Uterus (tissue), 2 donors: ENCODE data around the gene SPSB2.

Source experiments
- POLR2A ChIP-seq, 2 donors: fragments of 450-650 bp; IDR thresholded peaks; one replicate each; pipeline ENCODE4 v1.6.1; 2016; ENCODE audit warnings: antibody characterized with exemption in 2 of 2, mild to moderate bottlenecking in 1 of 2, moderate library complexity in 1 of 2
- TF ChIP-seq, protein P1 (sequence below), 4 experiments: fragments of 200-600 bp in 2 of 4; fragments of 450-650 bp in 2 of 4; sonication (generic) in 2 of 4; IDR thresholded peaks; one replicate each; pipeline ENCODE4 v1.5.1; 2016 to 2019; ENCODE audit warnings: antibody characterized with exemption in 4 of 4, mild to moderate bottlenecking in 2 of 4, moderate library complexity in 1 of 4

GRCh38 chr12:6845395-6845794 is 27.7 kb downstream of the SPSB2 start:
- TF ChIP-seq, protein P1, sequence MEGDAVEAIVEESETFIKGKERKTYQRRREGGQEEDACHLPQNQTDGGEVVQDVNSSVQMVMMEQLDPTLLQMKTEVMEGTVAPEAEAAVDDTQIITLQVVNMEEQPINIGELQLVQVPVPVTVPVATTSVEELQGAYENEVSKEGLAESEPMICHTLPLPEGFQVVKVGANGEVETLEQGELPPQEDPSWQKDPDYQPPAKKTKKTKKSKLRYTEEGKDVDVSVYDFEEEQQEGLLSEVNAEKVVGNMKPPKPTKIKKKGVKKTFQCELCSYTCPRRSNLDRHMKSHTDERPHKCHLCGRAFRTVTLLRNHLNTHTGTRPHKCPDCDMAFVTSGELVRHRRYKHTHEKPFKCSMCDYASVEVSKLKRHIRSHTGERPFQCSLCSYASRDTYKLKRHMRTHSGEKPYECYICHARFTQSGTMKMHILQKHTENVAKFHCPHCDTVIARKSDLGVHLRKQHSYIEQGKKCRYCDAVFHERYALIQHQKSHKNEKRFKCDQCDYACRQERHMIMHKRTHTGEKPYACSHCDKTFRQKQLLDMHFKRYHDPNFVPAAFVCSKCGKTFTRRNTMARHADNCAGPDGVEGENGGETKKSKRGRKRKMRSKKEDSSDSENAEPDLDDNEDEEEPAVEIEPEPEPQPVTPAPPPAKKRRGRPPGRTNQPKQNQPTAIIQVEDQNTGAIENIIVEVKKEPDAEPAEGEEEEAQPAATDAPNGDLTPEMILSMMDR (IDR thresholded peaks at IDR 0.05), result no peak
- no peak for TF ChIP-seq POLR2A (IDR thresholded peaks at IDR 0.05)
